Measurements from ENCODE around the gene TECR. TPM values are rescaled to one million over a fixed set of nuclear protein-coding genes. Genes with fewer than 3 reads are reported as not detected.

Gene TECR
- total and polyA plus RNA-seq, 2 of the 13 experiments (the other 11 are each of a cell fraction or from before 2014, with no cell fraction given): 54.9 to 121 TPM

DNA sequence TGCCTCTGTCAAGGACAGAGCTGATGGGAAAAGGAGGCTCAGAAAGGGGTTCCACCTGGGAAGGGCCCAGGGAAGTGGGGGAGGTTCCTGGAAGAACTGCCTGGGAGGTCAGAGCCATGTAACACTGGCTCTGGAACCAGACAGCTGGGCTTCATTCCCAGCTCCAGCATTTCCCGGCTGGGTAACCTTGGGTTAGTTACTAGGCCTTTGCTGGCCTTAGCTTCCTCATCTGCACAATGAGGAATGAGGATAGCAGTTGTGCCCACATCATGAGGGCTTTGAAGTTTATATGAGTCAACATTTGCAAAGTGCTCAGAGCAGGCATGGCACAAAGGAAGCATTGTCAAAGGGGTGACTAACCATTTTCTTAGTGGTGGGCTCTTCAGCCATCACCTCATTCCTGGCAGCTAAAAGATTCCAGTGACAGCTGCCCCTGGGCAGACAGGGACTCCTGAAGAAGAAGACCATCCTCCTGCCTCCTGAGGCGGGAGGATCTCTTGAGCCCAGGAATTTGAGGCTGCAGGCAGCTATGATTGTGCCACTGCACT is 9.5 kb upstream of the TECR start:
- no peaks in the 10 kb centered on the region for H3K9me3 ChIP-seq (ENCODE audit: low read length)
- H3K4me1 ChIP-seq (ENCODE audit: insufficient read depth, low read length): peaks cover 60% of the 10 kb centered on the region
- peak overlapping the region; percentile 97 for H3K27ac ChIP-seq (ENCODE audit: extremely low read length, insufficient read depth, low read length)
- peaks cover 26% of the 10 kb centered on the region for H4K20me1 ChIP-seq (ENCODE audit: insufficient read depth, low read length)
- peak; percentile 90 for FAIRE-seq
- H3K4me3 ChIP-seq (replicated peaks in 1 of 3; ENCODE audit: insufficient read depth in 1 of 3, low read depth in 2 of 3, low read length in 3 of 3): peak overlapping the region in 1 of 3 experiments; percentile 70; a peak in 2 of 6 replicates
- ChIA-PET CTCF (ENCODE audit: low intra/inter-chr PET ratio, low total read pairs) (no interaction called here), POLR2A (interaction anchor here (0.9 to 5.8 kb wide), 13 partner anchors 9 to 54 kb away, joined by 3 to 123 read pairs (median 6); partner anchors contain the start of genes GIPC1, NDUFB7 and TECR)
- peaks cover 9 to 17% of the 10 kb centered on the region in 2 experiments for H3K36me3 ChIP-seq (replicated peaks in 1 of 2; ENCODE audit: control insufficient read depth in 1 of 2, insufficient read depth in 2 of 2, low read length in 2 of 2)
- ATAC-seq: peak; percentile 71
- no peaks in the 10 kb centered on the region; a peak in 1 of 5 replicates for H3K27me3 ChIP-seq (ENCODE audit: control insufficient read depth in 1 of 2, insufficient read depth in 2 of 2, low read length in 2 of 2)
- DNase-seq (ENCODE audit: low spot score): peak; percentile 99
- H3K9ac ChIP-seq (ENCODE audit: insufficient read depth, low read depth, low read length): peak overlapping the region; percentile 81
- H3K79me2 ChIP-seq (ENCODE audit: insufficient read depth, low read length): peaks cover 31% of the 10 kb centered on the region
- in situ Hi-C loops (cut with HindIII; ENCODE audit: extremely low pct_ligation_motif_present, low pct_unique_long_range_greater_than_20kb) (no loop called here), intact Hi-C loops (cut with micrococcal nuclease; ENCODE audit: unreplicated experiment) (loop anchor here (1.0 kb wide), 1 partner anchor 9 kb away; the partner anchor contains the start of gene TECR)
- H3K4me2 ChIP-seq (ENCODE audit: low read depth, low read length): peak overlapping the region; percentile 75
- no TSS peak for BruUV-seq (replicated peaks)
- H2AFZ ChIP-seq (ENCODE audit: low read length): no peak overlapping the region
- 11% methylated on average over 1 of the region's 2 CpGs for WGBS (ENCODE audit: low lambda C conversion rate)
- TF ChIP-seq PRPF4 (IDR thresholded peaks at IDR 0.05; ENCODE audit: low read depth, low read length, poor library complexity, severe bottlenecking) (no peak), MEF2D (CRISPR knock-in tag; IDR thresholded peaks at IDR 0.05) (no peak), MYNN (CRISPR knock-in tag; IDR thresholded peaks at IDR 0.05; ENCODE audit: low read depth) (no peak), SAFB2 (CRISPR knock-in tag; IDR thresholded peaks at IDR 0.05; ENCODE audit: borderline replicate concordance, low read depth) (no peak), DR1 (CRISPR knock-in tag; IDR thresholded peaks at IDR 0.05) (no peak), ZNF329 (CRISPR knock-in tag; IDR thresholded peaks at IDR 0.05; ENCODE audit: low read depth) (no peak), SRF (IDR thresholded peaks at IDR 0.05; ENCODE audit: low read depth, low read length) (no peak), FOXA3 (CRISPR knock-in tag; IDR thresholded peaks at IDR 0.05) (peak; percentile 85), GLI4 (CRISPR knock-in tag; IDR thresholded peaks at IDR 0.05; ENCODE audit: borderline replicate concordance) (no peak), ZNF616 (CRISPR knock-in tag; IDR thresholded peaks at IDR 0.05; ENCODE audit: low read depth) (no peak), POGZ (CRISPR knock-in tag; IDR thresholded peaks at IDR 0.05) (no peak), MTA1 (CRISPR knock-in tag; IDR thresholded peaks at IDR 0.05; ENCODE audit: borderline replicate concordance) (no peak)
- TF ChIP-seq, protein P1, sequence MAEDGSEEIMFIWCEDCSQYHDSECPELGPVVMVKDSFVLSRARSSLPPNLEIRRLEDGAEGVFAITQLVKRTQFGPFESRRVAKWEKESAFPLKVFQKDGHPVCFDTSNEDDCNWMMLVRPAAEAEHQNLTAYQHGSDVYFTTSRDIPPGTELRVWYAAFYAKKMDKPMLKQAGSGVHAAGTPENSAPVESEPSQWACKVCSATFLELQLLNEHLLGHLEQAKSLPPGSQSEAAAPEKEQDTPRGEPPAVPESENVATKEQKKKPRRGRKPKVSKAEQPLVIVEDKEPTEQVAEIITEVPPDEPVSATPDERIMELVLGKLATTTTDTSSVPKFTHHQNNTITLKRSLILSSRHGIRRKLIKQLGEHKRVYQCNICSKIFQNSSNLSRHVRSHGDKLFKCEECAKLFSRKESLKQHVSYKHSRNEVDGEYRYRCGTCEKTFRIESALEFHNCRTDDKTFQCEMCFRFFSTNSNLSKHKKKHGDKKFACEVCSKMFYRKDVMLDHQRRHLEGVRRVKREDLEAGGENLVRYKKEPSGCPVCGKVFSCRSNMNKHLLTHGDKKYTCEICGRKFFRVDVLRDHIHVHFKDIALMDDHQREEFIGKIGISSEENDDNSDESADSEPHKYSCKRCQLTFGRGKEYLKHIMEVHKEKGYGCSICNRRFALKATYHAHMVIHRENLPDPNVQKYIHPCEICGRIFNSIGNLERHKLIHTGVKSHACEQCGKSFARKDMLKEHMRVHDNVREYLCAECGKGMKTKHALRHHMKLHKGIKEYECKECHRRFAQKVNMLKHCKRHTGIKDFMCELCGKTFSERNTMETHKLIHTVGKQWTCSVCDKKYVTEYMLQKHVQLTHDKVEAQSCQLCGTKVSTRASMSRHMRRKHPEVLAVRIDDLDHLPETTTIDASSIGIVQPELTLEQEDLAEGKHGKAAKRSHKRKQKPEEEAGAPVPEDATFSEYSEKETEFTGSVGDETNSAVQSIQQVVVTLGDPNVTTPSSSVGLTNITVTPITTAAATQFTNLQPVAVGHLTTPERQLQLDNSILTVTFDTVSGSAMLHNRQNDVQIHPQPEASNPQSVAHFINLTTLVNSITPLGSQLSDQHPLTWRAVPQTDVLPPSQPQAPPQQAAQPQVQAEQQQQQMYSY (CRISPR knock-in tag; IDR thresholded peaks at IDR 0.05): no peak
- TF ChIP-seq, protein P2, sequence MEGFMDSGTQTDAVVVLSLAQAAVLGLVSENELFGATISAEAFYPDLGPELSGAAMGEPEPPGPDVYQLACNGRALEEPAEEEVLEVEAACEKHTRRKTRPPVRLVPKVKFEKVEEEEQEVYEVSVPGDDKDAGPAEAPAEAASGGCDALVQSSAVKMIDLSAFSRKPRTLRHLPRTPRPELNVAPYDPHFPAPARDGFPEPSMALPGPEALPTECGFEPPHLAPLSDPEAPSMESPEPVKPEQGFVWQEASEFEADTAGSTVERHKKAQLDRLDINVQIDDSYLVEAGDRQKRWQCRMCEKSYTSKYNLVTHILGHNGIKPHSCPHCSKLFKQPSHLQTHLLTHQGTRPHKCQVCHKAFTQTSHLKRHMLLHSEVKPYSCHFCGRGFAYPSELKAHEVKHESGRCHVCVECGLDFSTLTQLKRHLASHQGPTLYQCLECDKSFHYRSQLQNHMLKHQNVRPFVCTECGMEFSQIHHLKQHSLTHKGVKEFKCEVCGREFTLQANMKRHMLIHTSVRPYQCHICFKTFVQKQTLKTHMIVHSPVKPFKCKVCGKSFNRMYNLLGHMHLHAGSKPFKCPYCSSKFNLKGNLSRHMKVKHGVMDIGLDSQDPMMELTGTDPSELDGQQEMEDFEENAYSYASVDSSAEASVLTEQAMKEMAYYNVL (CRISPR knock-in tag; IDR thresholded peaks at IDR 0.05; ENCODE audit: borderline replicate concordance): no peak; the same call in 1 of the 2 replicates
- TF ChIP-seq, protein P3, sequence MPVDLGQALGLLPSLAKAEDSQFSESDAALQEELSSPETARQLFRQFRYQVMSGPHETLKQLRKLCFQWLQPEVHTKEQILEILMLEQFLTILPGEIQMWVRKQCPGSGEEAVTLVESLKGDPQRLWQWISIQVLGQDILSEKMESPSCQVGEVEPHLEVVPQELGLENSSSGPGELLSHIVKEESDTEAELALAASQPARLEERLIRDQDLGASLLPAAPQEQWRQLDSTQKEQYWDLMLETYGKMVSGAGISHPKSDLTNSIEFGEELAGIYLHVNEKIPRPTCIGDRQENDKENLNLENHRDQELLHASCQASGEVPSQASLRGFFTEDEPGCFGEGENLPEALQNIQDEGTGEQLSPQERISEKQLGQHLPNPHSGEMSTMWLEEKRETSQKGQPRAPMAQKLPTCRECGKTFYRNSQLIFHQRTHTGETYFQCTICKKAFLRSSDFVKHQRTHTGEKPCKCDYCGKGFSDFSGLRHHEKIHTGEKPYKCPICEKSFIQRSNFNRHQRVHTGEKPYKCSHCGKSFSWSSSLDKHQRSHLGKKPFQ (CRISPR knock-in tag; IDR thresholded peaks at IDR 0.05; ENCODE audit: insufficient replicate concordance): no peak
- TF ChIP-seq, protein P4, sequence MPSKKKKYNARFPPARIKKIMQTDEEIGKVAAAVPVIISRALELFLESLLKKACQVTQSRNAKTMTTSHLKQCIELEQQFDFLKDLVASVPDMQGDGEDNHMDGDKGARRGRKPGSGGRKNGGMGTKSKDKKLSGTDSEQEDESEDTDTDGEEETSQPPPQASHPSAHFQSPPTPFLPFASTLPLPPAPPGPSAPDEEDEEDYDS (CRISPR knock-in tag; IDR thresholded peaks at IDR 0.05): peak; percentile 82; the same call in 1 of the 2 replicates
